Endothelial cell of umbilical vein (primary cell): Measurements from ENCODE around the gene AKAP8.
"Not testable (repeated sequence)": the region's sequence is repeated elsewhere in the genome, so short reads cannot be mapped to it uniquely, and the experiment has no call there.

ENCODE experiments used
- CTCF ChIP-seq, 2 donors: IDR thresholded peaks; 1 replicate in 1 of 2; 2 replicates in 1 of 2; pipeline ENCODE4 v1.5.1; 2011; ENCODE audit warnings: low read length in 2 of 2, mild to moderate bottlenecking in 2 of 2, moderate library complexity in 2 of 2, control low read depth in 1 of 2, inconsistent platforms in 1 of 2, low read depth in 1 of 2; ENCODE audit not compliant: insufficient read depth in 1 of 2; ENCODE audit errors: extremely low read depth in 1 of 2
- POLR2A ChIP-seq: IDR thresholded peaks from 2 replicates; pipeline ENCODE4 v1.6.1; 2012; ENCODE audit warnings: low read depth, mild to moderate bottlenecking, control low read depth, low read length
- POLR2AphosphoS5 ChIP-seq: IDR thresholded peaks from 2 replicates; pipeline ENCODE4 v1.6.1; 2012; ENCODE audit warnings: low read depth, mild to moderate bottlenecking, control low read depth, low read length, moderate library complexity; ENCODE audit not compliant: insufficient read depth

GRCh38 chr19:15341328-15341727 is 38.3 kb downstream of the AKAP8 start:
- TF ChIP-seq CTCF (IDR thresholded peaks at IDR 0.05; ENCODE audit: extremely low read depth in 1 of 2, insufficient read depth in 1 of 2, low read depth in 1 of 2, low read length in 2 of 2); POLR2A; POLR2AphosphoS5: not testable (repeated sequence)
